Measurements from ENCODE around the gene TBC1D22A. TPM values are rescaled to one million over a fixed set of nuclear protein-coding genes. Genes with fewer than 3 reads are reported as not detected.
"Not testable (repeated sequence)": the region's sequence is repeated elsewhere in the genome, so short reads cannot be mapped to it uniquely, and the experiment has no call there.

The TBC1D22A gene
- total and polyA plus RNA-seq, 2 donors: 11.8 to 25.7 TPM

GRCh38 chr22:47048123-47049077 is 285.9 kb downstream of the TBC1D22A start:
- peaks cover 0 to 5% of the 10 kb centered on the region in 2 donors for H3K9me3 ChIP-seq (ENCODE audit: control insufficient read depth in 2 of 2, insufficient read depth in 1 of 2, low read length in 1 of 2)
- DNase-seq (ENCODE audit: low read depth in 6 of 9, low spot score in 9 of 9): no peak
- no peak overlapping the region for H3K4me3 ChIP-seq (ENCODE audit: low read length in 2 of 2)
- peaks cover 14 to 83% of the 10 kb centered on the region in 2 donors for H3K4me1 ChIP-seq (ENCODE audit: control insufficient read depth in 2 of 2, insufficient read depth in 2 of 2, low read length in 2 of 2)
- no peaks in the 10 kb centered on the region for H3K27me3 ChIP-seq (ENCODE audit: control insufficient read depth in 2 of 2, insufficient read depth in 1 of 2, low read length in 1 of 2)
- WGBS: 78% methylated on average over 20 of the region's 20 CpGs
- H3K36me3 ChIP-seq (ENCODE audit: control insufficient read depth in 2 of 2, insufficient read depth in 2 of 2, low read length in 1 of 2): no peaks in the 10 kb centered on the region
- H3K27ac ChIP-seq (ENCODE audit: low read depth in 1 of 2, low read length in 1 of 2): peak overlapping the region in 1 of 2 donors; percentile 76

DNA sequence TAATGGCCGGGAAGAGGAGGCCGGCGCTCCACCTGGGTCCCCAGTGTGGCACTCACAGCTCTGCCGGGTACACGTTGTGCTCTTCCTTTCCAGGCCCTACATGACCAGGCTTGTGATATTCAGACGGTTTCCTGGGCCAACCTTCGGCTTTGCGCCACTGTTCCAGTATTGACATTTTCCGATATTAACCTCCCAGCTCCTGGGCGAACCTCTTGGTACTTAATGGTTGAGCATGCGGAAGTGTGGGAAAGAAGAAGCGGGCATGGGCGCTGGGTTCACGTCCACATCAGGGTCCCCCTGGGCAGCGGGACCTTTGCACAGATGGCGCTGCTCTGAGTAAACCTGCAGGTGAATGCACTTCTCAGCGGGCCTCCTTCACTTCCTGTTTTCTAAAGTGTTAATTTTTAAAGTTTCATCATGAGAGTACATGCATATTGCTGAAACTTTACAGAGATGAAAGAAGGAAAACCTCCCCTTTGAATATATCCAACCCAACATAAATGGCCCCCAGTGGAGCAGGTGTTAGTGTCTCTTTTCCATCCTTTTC is 286.7 kb downstream of the TBC1D22A start:
- DNase-seq (ENCODE audit: low read depth in 6 of 9, low spot score in 9 of 9): peak in 1 of 9 donors; percentile 54
- Histone ChIP-seq H3K4me1 (ENCODE audit: control insufficient read depth in 2 of 2, insufficient read depth in 2 of 2, low read length in 2 of 2) (peaks cover 9 to 83% of the 10 kb centered on the region in 2 donors), H3K27ac (ENCODE audit: low read depth in 1 of 2, low read length in 1 of 2) (peak overlapping the region in 1 of 2 donors; percentile 76), H3K9me3 (ENCODE audit: control insufficient read depth in 2 of 2, insufficient read depth in 1 of 2, low read length in 1 of 2) (no peaks in the 10 kb centered on the region), H3K4me3 (ENCODE audit: low read length in 2 of 2) (no peak overlapping the region), H3K36me3 (ENCODE audit: control insufficient read depth in 2 of 2, insufficient read depth in 2 of 2, low read length in 1 of 2) (peaks cover 0 to 3% of the 10 kb centered on the region in 2 donors), H3K27me3 (ENCODE audit: control insufficient read depth in 2 of 2, insufficient read depth in 1 of 2, low read length in 1 of 2) (no peaks in the 10 kb centered on the region)
- 85% methylated on average over 17 of the region's 17 CpGs for WGBS

DNA sequence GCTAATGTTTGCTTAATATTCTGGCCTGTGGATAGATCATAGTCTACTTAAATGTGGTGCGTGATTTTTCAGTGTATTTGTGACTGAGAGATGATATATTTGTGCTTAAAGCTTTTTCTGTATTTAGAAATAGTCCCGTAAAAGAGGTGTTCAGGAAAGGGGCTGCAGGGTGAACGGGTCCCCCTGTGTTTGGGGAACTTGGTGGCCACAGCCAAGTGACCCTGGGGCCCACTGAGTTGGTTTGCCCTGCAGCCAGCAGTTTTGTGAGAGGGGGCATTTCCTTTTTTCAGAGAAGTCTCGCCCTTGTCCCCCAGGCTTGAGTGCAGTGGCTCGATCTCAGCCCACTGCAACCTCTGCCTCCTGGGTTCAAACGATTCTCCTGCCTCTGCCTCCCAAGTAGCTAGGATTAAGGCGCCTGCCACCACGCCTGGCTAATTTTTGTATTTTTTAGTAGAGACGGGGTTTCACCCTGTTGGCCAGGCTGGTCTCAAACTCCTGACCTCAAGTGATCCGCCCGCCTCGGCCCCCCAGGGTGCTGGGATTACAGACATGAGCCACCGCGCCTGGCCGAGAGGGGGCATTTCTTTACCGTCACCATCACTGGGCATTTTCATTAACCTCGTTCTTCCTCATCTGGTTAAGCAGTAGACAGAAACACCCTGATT is 287.4 kb downstream of the TBC1D22A start:
- DNase-seq (ENCODE audit: low read depth in 6 of 9, low spot score in 9 of 9); H3K4me3 ChIP-seq (ENCODE audit: low read length in 2 of 2); H3K27me3 ChIP-seq (ENCODE audit: control insufficient read depth in 2 of 2, insufficient read depth in 1 of 2, low read length in 1 of 2); H3K9me3 ChIP-seq (ENCODE audit: control insufficient read depth in 2 of 2, insufficient read depth in 1 of 2, low read length in 1 of 2); H3K36me3 ChIP-seq (ENCODE audit: control insufficient read depth in 2 of 2, insufficient read depth in 2 of 2, low read length in 1 of 2): not testable (repeated sequence)
- Histone ChIP-seq H3K4me1 (ENCODE audit: control insufficient read depth in 2 of 2, insufficient read depth in 2 of 2, low read length in 2 of 2) (peaks cover 4 to 77% of the 10 kb centered on the region in 2 donors), H3K27ac (ENCODE audit: low read depth in 1 of 2, low read length in 1 of 2) (peak overlapping the region in 1 of 2 donors; percentile 76)
- 97% methylated on average over 17 of the region's 17 CpGs for WGBS

DNA sequence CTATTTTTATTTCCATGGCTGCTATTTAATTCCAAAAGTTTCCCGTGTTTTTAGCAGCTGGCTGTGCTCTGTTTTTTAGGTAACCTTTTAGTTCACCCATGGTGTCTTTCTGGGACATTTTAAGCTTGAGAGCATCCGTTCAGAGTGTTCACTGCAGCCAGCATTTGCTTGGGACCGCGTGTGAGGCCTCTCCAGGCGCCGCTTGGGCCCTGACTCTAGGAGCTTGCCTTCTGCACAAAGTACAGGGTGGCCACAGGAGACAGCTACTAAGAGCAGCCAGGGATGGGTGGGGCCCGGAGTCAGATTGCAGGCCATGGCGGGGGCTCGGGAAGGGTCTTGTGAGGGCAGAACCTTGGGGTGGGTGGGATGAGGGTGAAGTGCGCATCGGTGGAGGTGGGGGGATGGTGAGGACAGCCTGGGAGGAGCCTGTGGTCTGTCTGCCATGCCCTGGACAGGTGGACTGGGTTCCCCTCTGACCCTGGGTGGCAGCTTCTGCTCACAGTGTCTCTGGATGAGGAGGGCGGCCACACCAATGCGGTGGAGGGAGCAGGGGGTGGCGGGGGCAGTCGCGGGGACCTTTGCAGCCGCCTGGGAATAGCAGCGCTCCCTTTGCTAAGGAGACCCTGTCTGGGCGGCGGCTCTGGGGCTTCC is 288.1 kb downstream of the TBC1D22A start:
- H3K27me3 ChIP-seq (ENCODE audit: control insufficient read depth in 2 of 2, insufficient read depth in 1 of 2, low read length in 1 of 2): no peaks in the 10 kb centered on the region
- H3K27ac ChIP-seq (ENCODE audit: low read depth in 1 of 2, low read length in 1 of 2): peak overlapping the region in 1 of 2 donors; percentile 7
- peaks cover 4 to 76% of the 10 kb centered on the region in 2 donors for H3K4me1 ChIP-seq (ENCODE audit: control insufficient read depth in 2 of 2, insufficient read depth in 2 of 2, low read length in 2 of 2)
- 93% methylated on average over 20 of the region's 20 CpGs for WGBS
- H3K9me3 ChIP-seq (ENCODE audit: control insufficient read depth in 2 of 2, insufficient read depth in 1 of 2, low read length in 1 of 2): peaks cover 0 to 5% of the 10 kb centered on the region in 2 donors
- DNase-seq (ENCODE audit: low read depth in 6 of 9, low spot score in 9 of 9): no peak
- H3K36me3 ChIP-seq (ENCODE audit: control insufficient read depth in 2 of 2, insufficient read depth in 2 of 2, low read length in 1 of 2): peaks cover 0 to 3% of the 10 kb centered on the region in 2 donors
- no peak overlapping the region for H3K4me3 ChIP-seq (ENCODE audit: low read length in 2 of 2)

DNA sequence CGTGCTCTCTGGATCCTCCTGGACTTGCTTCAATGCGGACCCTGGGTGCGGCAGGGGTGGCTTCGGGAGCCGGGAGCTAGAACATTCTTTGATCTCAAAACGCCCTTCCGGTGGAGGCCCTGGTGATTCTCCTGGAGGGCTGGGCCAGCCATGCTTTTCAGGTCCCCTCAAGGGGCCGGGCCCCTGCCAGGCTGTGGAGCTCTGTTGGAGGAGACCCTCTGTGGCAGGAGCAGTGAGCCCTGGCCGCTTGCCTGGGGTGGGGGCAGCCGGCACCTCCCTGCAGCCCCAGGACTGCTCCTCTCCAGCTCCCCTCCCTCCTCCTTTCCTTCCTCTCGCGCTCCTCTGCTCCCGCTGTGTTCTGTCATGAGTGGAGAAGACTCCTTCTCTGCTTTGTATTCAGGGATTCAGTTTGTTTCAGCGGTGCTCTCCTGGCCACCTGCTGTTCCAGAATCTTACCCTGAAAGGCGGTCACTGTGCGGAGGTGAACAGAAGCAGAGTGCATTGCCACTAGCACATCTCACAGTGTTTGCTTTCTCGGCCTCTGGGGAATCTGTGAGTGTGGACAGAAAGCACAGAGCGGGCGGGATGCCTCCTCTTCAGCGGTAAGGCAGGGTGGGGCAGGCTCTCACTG is 289.1 kb downstream of the TBC1D22A start:
- peaks cover 4 to 68% of the 10 kb centered on the region in 2 donors for H3K4me1 ChIP-seq (ENCODE audit: control insufficient read depth in 2 of 2, insufficient read depth in 2 of 2, low read length in 2 of 2)
- no peak overlapping the region for H3K4me3 ChIP-seq (ENCODE audit: low read length in 2 of 2)
- H3K27ac ChIP-seq (ENCODE audit: low read depth in 1 of 2, low read length in 1 of 2): no peak overlapping the region
- H3K9me3 ChIP-seq (ENCODE audit: control insufficient read depth in 2 of 2, insufficient read depth in 1 of 2, low read length in 1 of 2): peaks cover 0 to 5% of the 10 kb centered on the region in 2 donors
- H3K27me3 ChIP-seq (ENCODE audit: control insufficient read depth in 2 of 2, insufficient read depth in 1 of 2, low read length in 1 of 2): no peaks in the 10 kb centered on the region
- no peak for DNase-seq (ENCODE audit: low read depth in 6 of 9, low spot score in 9 of 9)
- WGBS: 94% methylated on average over 20 of the region's 20 CpGs
- peaks cover 3% of the 10 kb centered on the region in 2 donors for H3K36me3 ChIP-seq (ENCODE audit: control insufficient read depth in 2 of 2, insufficient read depth in 2 of 2, low read length in 1 of 2)

GRCh38 chr22:47052236-47053012 is 290.0 kb downstream of the TBC1D22A start:
- peaks cover 0 to 5% of the 10 kb centered on the region in 2 donors for H3K9me3 ChIP-seq (ENCODE audit: control insufficient read depth in 2 of 2, insufficient read depth in 1 of 2, low read length in 1 of 2)
- 97% methylated on average over 19 of the region's 19 CpGs for WGBS
- H3K36me3 ChIP-seq (ENCODE audit: control insufficient read depth in 2 of 2, insufficient read depth in 2 of 2, low read length in 1 of 2): peaks cover 3 to 7% of the 10 kb centered on the region in 2 donors
- peaks cover 4 to 64% of the 10 kb centered on the region in 2 donors for H3K4me1 ChIP-seq (ENCODE audit: control insufficient read depth in 2 of 2, insufficient read depth in 2 of 2, low read length in 2 of 2)
- peak overlapping the region; percentile 20 to 36 for H3K27ac ChIP-seq (ENCODE audit: low read depth in 1 of 2, low read length in 1 of 2)
- no peak for DNase-seq (ENCODE audit: low read depth in 6 of 9, low spot score in 9 of 9)
- H3K4me3 ChIP-seq (ENCODE audit: low read length in 2 of 2): no peak overlapping the region
- no peaks in the 10 kb centered on the region for H3K27me3 ChIP-seq (ENCODE audit: control insufficient read depth in 2 of 2, insufficient read depth in 1 of 2, low read length in 1 of 2)

GRCh38 chr22:47053013-47053725 is 290.7 kb downstream of the TBC1D22A start:
- DNase-seq (ENCODE audit: low read depth in 6 of 9, low spot score in 9 of 9): no peak
- WGBS: 81% methylated on average over 14 of the region's 14 CpGs
- Histone ChIP-seq H3K36me3 (ENCODE audit: control insufficient read depth in 2 of 2, insufficient read depth in 2 of 2, low read length in 1 of 2) (peaks cover 3 to 7% of the 10 kb centered on the region in 2 donors), H3K4me3 (ENCODE audit: low read length in 2 of 2) (no peak overlapping the region), H3K27me3 (ENCODE audit: control insufficient read depth in 2 of 2, insufficient read depth in 1 of 2, low read length in 1 of 2) (no peaks in the 10 kb centered on the region), H3K4me1 (ENCODE audit: control insufficient read depth in 2 of 2, insufficient read depth in 2 of 2, low read length in 2 of 2) (peaks cover 4 to 56% of the 10 kb centered on the region in 2 donors), H3K27ac (ENCODE audit: low read depth in 1 of 2, low read length in 1 of 2) (peak overlapping the region in 1 of 2 donors; percentile 36), H3K9me3 (ENCODE audit: control insufficient read depth in 2 of 2, insufficient read depth in 1 of 2, low read length in 1 of 2) (peaks cover 0 to 5% of the 10 kb centered on the region in 2 donors)
